WTC11 (cell line): ENCODE measurements around the gene EBLN2. TPM values are rescaled to one million over a fixed set of nuclear protein-coding genes. Genes with fewer than 3 reads are reported as not detected.

Experiments used
- ATAC-seq: fragments of 200-7000 bp; cut with Tn5 transposase; 2 replicates; pipeline ENCODE4 v1.10.0; 2021; ENCODE audit warnings: mild to moderate bottlenecking, moderate library complexity
- CTCF ChIA-PET: fragments of 300-600 bp; sonication (Branson Sonifier 250); formaldehyde crosslinking; loops from one replicate; lab custom pipeline; 2021; ENCODE audit warnings: antibody characterized with exemption; lab: Charles Lee
- POLR2A ChIA-PET: fragments of 350-600 bp; sonication (Branson Sonifier 250); formaldehyde crosslinking; loops from one replicate; lab custom pipeline; 2021; ENCODE audit warnings: antibody characterized with exemption; lab: Charles Lee
- DNase-seq: peaks from one replicate; pipeline ENCODE4 v3.0.0; 2021; ENCODE audit warnings: low spot score
- H3K27ac Mint-ChIP-seq: 2 replicates; pipeline ENCODE4 v1.8.0; 2021; ENCODE audit warnings: mixed read lengths
- H3K27me3 Mint-ChIP-seq: 2 replicates; pipeline ENCODE4 v1.8.0; 2021; ENCODE audit warnings: low read depth, mild to moderate bottlenecking, moderate library complexity, mixed read lengths
- H3K36me3 Mint-ChIP-seq: 2 replicates; pipeline ENCODE4 v1.8.0; 2021; ENCODE audit warnings: mixed read lengths
- H3K4me1 Mint-ChIP-seq: 2 replicates; pipeline ENCODE4 v1.8.0; 2022; ENCODE audit warnings: mixed read lengths
- H3K4me3 Mint-ChIP-seq: 2 replicates; pipeline ENCODE4 v1.8.0; 2021; ENCODE audit warnings: mild to moderate bottlenecking, moderate library complexity, mixed read lengths
- H3K9me3 Mint-ChIP-seq: 2 replicates; pipeline ENCODE4 v1.8.0; 2021; ENCODE audit warnings: mixed read lengths
- AR ChIP-seq: fragments of 250-450 bp; sonication (Bioruptor Pico); IDR thresholded peaks from 2 replicates; pipeline ENCODE4 v1.9.0; 2021; ENCODE audit warnings: mild to moderate bottlenecking
- ATF1 ChIP-seq: sonication (generic); formaldehyde crosslinking; IDR thresholded peaks from 2 replicates; pipeline ENCODE4 v1.8.1; 2023; ENCODE audit warnings: mild to moderate bottlenecking, moderate library complexity, missing genetic modification reagents
- ATF6 ChIP-seq: sonication (generic); formaldehyde crosslinking; IDR thresholded peaks from 2 replicates; pipeline ENCODE4 v1.8.1; 2023; ENCODE audit warnings: mild to moderate bottlenecking, missing genetic modification reagents
- CTCF ChIP-seq: fragments of 200-600 bp; IDR thresholded peaks from 2 replicates; pipeline ENCODE4 v1.8.0; 2022; ENCODE audit warnings: antibody characterized with exemption
- E2F1 ChIP-seq: sonication (generic); formaldehyde crosslinking; IDR thresholded peaks from 2 replicates; pipeline ENCODE4 v1.8.0; 2022; ENCODE audit warnings: mild to moderate bottlenecking, missing genetic modification reagents
- E2F4 ChIP-seq: sonication (generic); formaldehyde crosslinking; IDR thresholded peaks from 2 replicates; pipeline ENCODE4 v1.8.1; 2022; ENCODE audit warnings: low read depth, mild to moderate bottlenecking, moderate library complexity, missing genetic modification reagents, borderline replicate concordance
- ELF4 ChIP-seq: sonication (generic); formaldehyde crosslinking; IDR thresholded peaks from 2 replicates; pipeline ENCODE4 v1.8.1; 2022; ENCODE audit warnings: low read depth, mild to moderate bottlenecking, moderate library complexity, missing genetic modification reagents
- ETV6 ChIP-seq: sonication (generic); formaldehyde crosslinking; IDR thresholded peaks from 2 replicates; pipeline ENCODE4 v1.8.1; 2022; ENCODE audit warnings: mild to moderate bottlenecking, missing genetic modification reagents
- KAT7 ChIP-seq: sonication (generic); formaldehyde crosslinking; IDR thresholded peaks from 2 replicates; pipeline ENCODE4 v1.8.1; 2023; ENCODE audit warnings: missing genetic modification reagents, mild to moderate bottlenecking, borderline replicate concordance
- MAX ChIP-seq: sonication (generic); formaldehyde crosslinking; IDR thresholded peaks from 2 replicates; pipeline ENCODE4 v1.8.0; 2022; ENCODE audit warnings: mild to moderate bottlenecking, missing genetic modification reagents
- MXD4 ChIP-seq: fragments of 250-450 bp; sonication (Bioruptor Pico); IDR thresholded peaks from 2 replicates; pipeline ENCODE4 v1.8.0; 2021; ENCODE audit warnings: mild to moderate bottlenecking, moderate library complexity, borderline replicate concordance
- MYBL2 ChIP-seq: sonication (generic); formaldehyde crosslinking; IDR thresholded peaks from 2 replicates; pipeline ENCODE4 v1.8.1; 2023; ENCODE audit warnings: mild to moderate bottlenecking, moderate library complexity, missing genetic modification reagents
- RORB ChIP-seq: fragments of 250-450 bp; sonication (Bioruptor Pico); IDR thresholded peaks from 2 replicates; pipeline ENCODE4 v1.9.0; 2021; ENCODE audit warnings: mild to moderate bottlenecking
- USF2 ChIP-seq: sonication (generic); formaldehyde crosslinking; IDR thresholded peaks from 2 replicates; pipeline ENCODE4 v1.8.1; 2023; ENCODE audit warnings: mild to moderate bottlenecking, missing genetic modification reagents, moderate library complexity
- ZNF121 ChIP-seq: sonication (generic); formaldehyde crosslinking; IDR thresholded peaks from 2 replicates; pipeline ENCODE4 v1.8.0; 2023; ENCODE audit warnings: missing genetic modification reagents
- ZSCAN18 ChIP-seq: fragments of 250-450 bp; sonication (Bioruptor Pico); IDR thresholded peaks from 2 replicates; pipeline ENCODE4 v2.1.2; 2022; ENCODE audit warnings: mild to moderate bottlenecking, moderate library complexity
- total RNA-seq: library from RNA; stranded (reverse); gene quantifications from 3 replicates; pipeline ENCODE4 v1.2.3, GENCODE V29; 2021

EBLN2 gene
- total RNA-seq, 1 experiment from 2014 or later: 4.3 TPM

GRCh38 chr3:73086071-73086494, 24.6 kb downstream of the EBLN2 start:
- H3K27ac Mint-ChIP-seq: no peak overlapping the region
- peak; percentile 56 for TF ChIP-seq CTCF
- no peak for TF ChIP-seq ELF4
- no peak overlapping the region for H3K4me3 Mint-ChIP-seq
- ChIA-PET CTCF (interaction anchor here (0.7 to 1.0 kb wide), 2 partner anchors 9 to 234 kb away, joined by 4 to 5 read pairs; no protein-coding TSS in a partner anchor), POLR2A (no interaction called here)
- no peaks in the 10 kb centered on the region for H3K27me3 Mint-ChIP-seq
- H3K9me3 Mint-ChIP-seq: no peaks in the 10 kb centered on the region
- no peaks in the 10 kb centered on the region for H3K36me3 Mint-ChIP-seq
- ATAC-seq (peak; percentile 71), DNase-seq (peak; percentile 55)
- H3K4me1 Mint-ChIP-seq: no peaks in the 10 kb centered on the region

- DNase-seq: no peak
- ChIA-PET POLR2A (no interaction called here), CTCF (interaction anchor here (1.0 to 1.5 kb wide), 3 partner anchors 7 to 201 kb away, joined by 4 to 6 read pairs (median 5); no protein-coding TSS in a partner anchor)
- H3K4me3 Mint-ChIP-seq: no peak overlapping the region
- H3K9me3 Mint-ChIP-seq: no peaks in the 10 kb centered on the region
- H3K27ac Mint-ChIP-seq: peak overlapping the region; percentile 61
- peak; percentile 25 for ATAC-seq
- peaks cover 14% of the 10 kb centered on the region for H3K4me1 Mint-ChIP-seq
- no peaks in the 10 kb centered on the region for H3K36me3 Mint-ChIP-seq
- no peaks in the 10 kb centered on the region; the same call in 1 of the 2 replicates for H3K27me3 Mint-ChIP-seq
- TF ChIP-seq ETV6: no peak
- no peak for TF ChIP-seq MYBL2
- no peak for TF ChIP-seq ATF1
- TF ChIP-seq ZSCAN18 (CRISPR knock-in tag): no peak
- no peak for TF ChIP-seq ATF6 (CRISPR knock-in tag)
- no peak for TF ChIP-seq KAT7 (CRISPR knock-in tag)
- TF ChIP-seq CTCF: no peak
- TF ChIP-seq E2F1 (CRISPR knock-in tag): no peak
- TF ChIP-seq AR: no peak
- TF ChIP-seq MAX (CRISPR knock-in tag): no peak
- TF ChIP-seq ELF4: no peak
- TF ChIP-seq ZNF121 (CRISPR knock-in tag): no peak
- TF ChIP-seq E2F4 (CRISPR knock-in tag): no peak
- TF ChIP-seq MXD4: no peak
- no peak for TF ChIP-seq RORB (CRISPR knock-in tag)
- TF ChIP-seq USF2: no peak
Measured at GRCh38 chr3:73094129-73094528, 32.7 kb downstream of the EBLN2 start.
